GM12892 (cell line): ENCODE measurements around the gene GPR32.

Experiments used
- POLR2A ChIP-seq: IDR thresholded peaks from 2 replicates; pipeline ENCODE4 v1.6.1; 2011; ENCODE audit warnings: low read depth, low read length, control low read depth
- POLR2AphosphoS5 ChIP-seq: IDR thresholded peaks from 2 replicates; pipeline ENCODE4 v1.6.1; 2011; ENCODE audit warnings: low read depth, low read length, control low read depth
- TAF1 ChIP-seq: IDR thresholded peaks from 2 replicates; pipeline ENCODE4 v1.6.1; 2011; ENCODE audit warnings: low read depth, mild to moderate bottlenecking, control low read depth, low read length, borderline replicate concordance

DNA sequence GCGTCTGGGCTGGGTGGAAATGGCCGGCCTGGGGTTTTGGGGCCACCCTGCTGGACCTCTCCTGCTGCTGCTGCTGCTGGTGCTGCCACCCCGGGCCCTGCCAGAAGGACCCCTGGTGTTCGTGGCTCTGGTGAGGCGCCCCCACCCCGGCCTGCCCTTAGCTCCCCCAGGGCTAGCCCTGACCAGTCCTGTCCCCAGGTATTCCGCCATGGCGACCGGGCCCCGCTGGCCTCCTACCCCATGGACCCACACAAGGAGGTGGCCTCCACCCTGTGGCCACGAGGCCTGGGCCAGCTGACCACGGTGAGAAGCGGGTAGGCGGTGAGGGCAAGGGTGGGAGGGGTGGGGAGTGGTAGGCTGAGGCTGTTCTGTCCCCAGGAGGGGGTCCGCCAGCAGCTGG lies 20.1 kb downstream of the GPR32 start, which contains the start of gene ACP4:
- no peak for TF ChIP-seq POLR2A
- no peak for TF ChIP-seq POLR2AphosphoS5
- no peak for TF ChIP-seq TAF1
